ENCODE results near the gene RND1.
A peak's percentile ranks its signal among the peaks of the same experiment; 100 is the strongest.
"Not testable (repeated sequence)": the region's sequence is repeated elsewhere in the genome, so short reads cannot be mapped to it uniquely, and the experiment has no call there.

Gene RND1

GRCh38 chr12:48857278-48857994, 8.2 kb downstream of the RND1 start:
- H3K36me3 Mint-ChIP-seq: peaks cover 19% of the 10 kb centered on the region
- H3K4me1 Mint-ChIP-seq: peaks cover 21% of the 10 kb centered on the region
- peak; percentile 17 for ATAC-seq
- H3K9me3 Mint-ChIP-seq: no peaks in the 10 kb centered on the region
- no peak overlapping the region for H3K4me3 Mint-ChIP-seq
- no peak overlapping the region for H3K27ac Mint-ChIP-seq
- no peaks in the 10 kb centered on the region for H3K27me3 Mint-ChIP-seq

DNA sequence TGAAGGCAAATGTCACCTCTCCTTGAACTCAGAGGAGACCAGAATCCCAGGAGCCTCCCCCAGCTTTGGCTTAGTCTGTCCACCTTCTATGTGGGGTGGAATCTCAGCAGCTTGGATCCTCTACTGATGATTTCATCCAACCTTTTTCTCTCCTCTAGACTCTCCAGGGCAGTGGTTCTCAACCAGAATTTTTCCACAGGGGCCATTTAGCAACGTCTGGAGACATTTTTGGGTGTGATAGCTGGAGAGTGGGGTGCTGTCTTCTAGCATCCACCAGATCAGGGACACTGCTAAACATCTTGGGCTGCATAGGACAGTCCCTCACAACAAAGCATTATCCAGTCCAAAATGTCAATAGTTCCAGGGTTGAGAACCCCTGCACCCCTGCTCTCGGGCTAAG, 9.3 kb downstream of the RND1 start:
- Mint-ChIP-seq H3K27ac (no peak overlapping the region), H3K27me3 (no peaks in the 10 kb centered on the region), H3K4me1 (peaks cover 21% of the 10 kb centered on the region), H3K4me3 (no peak overlapping the region), H3K36me3 (peaks cover 15% of the 10 kb centered on the region), H3K9me3 (no peaks in the 10 kb centered on the region)
- no peak for ATAC-seq

DNA sequence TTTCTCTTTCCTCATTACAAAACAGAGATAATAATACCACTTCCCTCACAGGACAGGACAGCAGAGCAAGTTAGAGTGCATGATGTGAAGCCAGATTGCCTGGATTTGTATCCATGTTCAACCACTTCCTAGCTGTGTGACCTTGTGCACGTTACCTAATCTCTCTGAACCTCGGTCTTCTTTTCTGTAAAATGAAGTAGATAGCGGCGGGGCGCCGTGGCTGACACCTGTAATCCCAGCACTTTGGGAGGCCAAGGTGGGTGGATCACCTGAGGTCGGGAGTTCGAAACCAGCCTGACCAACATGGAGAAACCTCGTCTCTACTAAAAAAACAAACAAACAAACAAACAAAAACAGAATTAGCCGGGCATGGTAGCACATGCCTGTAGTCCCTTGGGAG, 10.7 kb downstream of the RND1 start:
- not testable (repeated sequence) for H3K27ac Mint-ChIP-seq, H3K27me3 Mint-ChIP-seq
- peaks cover 36% of the 10 kb centered on the region for H3K4me1 Mint-ChIP-seq

DNA sequence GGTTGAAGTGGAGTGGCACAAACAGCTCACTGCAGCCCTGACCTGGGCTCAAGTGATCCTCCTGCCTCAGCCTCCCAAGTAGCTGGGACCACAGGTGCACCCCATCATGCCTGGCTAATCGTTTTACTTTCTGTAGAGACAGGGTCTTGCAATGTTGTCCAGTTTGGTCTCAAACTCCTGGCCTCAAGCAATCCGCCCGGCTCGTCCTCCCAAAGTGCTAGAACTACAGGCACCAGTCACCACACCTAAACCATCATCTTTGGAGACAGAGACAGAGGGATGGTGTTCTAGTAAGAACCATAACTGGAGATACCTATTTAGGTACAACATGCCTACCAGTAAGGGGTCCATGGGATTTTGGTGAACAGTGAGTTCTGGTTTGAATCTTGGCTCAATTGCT, 11.2 kb downstream of the RND1 start:
- no peak overlapping the region for H3K27ac Mint-ChIP-seq
- no peaks in the 10 kb centered on the region for H3K27me3 Mint-ChIP-seq
- no peak for ATAC-seq
- no peak overlapping the region for H3K4me3 Mint-ChIP-seq
- peaks cover 20% of the 10 kb centered on the region for H3K36me3 Mint-ChIP-seq
- no peaks in the 10 kb centered on the region for H3K9me3 Mint-ChIP-seq
- H3K4me1 Mint-ChIP-seq: peaks cover 40% of the 10 kb centered on the region

More for the DNA sequence above, 10.7 kb downstream of the RND1 start:
- not testable (repeated sequence) for ATAC-seq, H3K4me3 Mint-ChIP-seq, H3K9me3 Mint-ChIP-seq
- H3K36me3 Mint-ChIP-seq: peaks cover 15% of the 10 kb centered on the region

GRCh38 chr12:48852734-48853688, 12.7 kb downstream of the RND1 start:
- peak; percentile 68 for ATAC-seq

GRCh38 chr12:48851883-48852733, 13.6 kb downstream of the RND1 start, which contains the start of gene DDX23:
DDX23 (minus strand) TSS chr12:48852163; CDS start chr12:48845782, 6,381 bp downstream.
- H3K27me3 Mint-ChIP-seq: no peaks in the 10 kb centered on the region
- peaks cover 28% of the 10 kb centered on the region for H3K36me3 Mint-ChIP-seq
- peaks cover 41% of the 10 kb centered on the region for H3K4me1 Mint-ChIP-seq
- peak; percentile 99 for ATAC-seq
- peak within 1 kb of the TSS; percentile 99 for H3K27ac Mint-ChIP-seq
- no peaks in the 10 kb centered on the region for H3K9me3 Mint-ChIP-seq
- H3K4me3 Mint-ChIP-seq: peak within 1 kb of the TSS; percentile 99

More at GRCh38 chr12:48852734-48853688, 12.7 kb downstream of the RND1 start:
- Mint-ChIP-seq H3K36me3 (peaks cover 25% of the 10 kb centered on the region), H3K27ac (peak overlapping the region; percentile 99), H3K9me3 (no peaks in the 10 kb centered on the region), H3K4me1 (peaks cover 42% of the 10 kb centered on the region), H3K4me3 (peak overlapping the region; percentile 99), H3K27me3 (no peaks in the 10 kb centered on the region)

DNA sequence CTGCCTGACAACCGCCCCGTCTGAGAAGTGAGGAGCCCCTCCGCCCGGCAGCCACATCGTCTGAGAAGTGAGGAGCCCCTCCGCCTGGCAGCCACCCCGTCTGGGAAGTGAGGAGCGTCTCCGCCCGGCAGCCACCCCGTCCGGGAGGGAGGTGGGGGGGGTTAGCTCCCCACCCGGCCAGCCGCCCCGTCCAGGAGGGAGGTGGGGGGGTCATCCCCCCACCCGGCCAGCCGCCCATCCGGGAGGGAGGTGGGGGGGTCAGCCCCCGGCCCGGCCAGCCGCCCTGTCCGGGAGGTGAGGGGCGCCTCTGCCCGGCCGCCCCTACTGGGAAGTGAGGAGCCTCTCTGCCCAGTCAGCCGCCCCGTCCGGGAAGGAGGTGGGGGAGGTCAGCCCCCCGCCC, 23.6 kb downstream of the RND1 start:
- H3K36me3 Mint-ChIP-seq: peaks cover 55% of the 10 kb centered on the region
- not testable (repeated sequence) for ATAC-seq, H3K27me3 Mint-ChIP-seq, H3K4me1 Mint-ChIP-seq, H3K27ac Mint-ChIP-seq, H3K9me3 Mint-ChIP-seq, H3K4me3 Mint-ChIP-seq

DNA sequence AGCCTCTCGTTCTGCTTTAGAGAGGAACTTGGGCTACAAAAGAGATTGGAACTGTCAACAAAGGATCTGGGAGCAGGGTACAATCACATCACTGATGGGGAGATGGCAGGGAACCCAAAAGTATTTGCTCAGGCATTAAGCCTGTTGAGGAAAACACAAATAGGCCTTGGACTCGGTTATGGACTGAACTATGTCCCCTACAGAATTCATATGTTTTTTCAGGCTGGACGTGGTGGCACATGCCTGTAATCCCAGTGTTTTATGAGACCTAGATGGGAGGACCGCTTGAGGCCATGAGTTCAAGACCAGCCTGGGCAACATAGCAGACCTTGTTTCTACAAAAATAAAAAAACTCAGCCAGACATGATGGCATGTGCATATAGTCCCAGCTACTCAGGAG, 27.6 kb downstream of the RND1 start:
- Mint-ChIP-seq H3K27ac (no peak overlapping the region), H3K4me3 (no peak overlapping the region), H3K36me3 (peaks cover 67% of the 10 kb centered on the region), H3K27me3 (no peaks in the 10 kb centered on the region), H3K4me1 (no peaks in the 10 kb centered on the region), H3K9me3 (no peaks in the 10 kb centered on the region)
- ATAC-seq: no peak

DNA sequence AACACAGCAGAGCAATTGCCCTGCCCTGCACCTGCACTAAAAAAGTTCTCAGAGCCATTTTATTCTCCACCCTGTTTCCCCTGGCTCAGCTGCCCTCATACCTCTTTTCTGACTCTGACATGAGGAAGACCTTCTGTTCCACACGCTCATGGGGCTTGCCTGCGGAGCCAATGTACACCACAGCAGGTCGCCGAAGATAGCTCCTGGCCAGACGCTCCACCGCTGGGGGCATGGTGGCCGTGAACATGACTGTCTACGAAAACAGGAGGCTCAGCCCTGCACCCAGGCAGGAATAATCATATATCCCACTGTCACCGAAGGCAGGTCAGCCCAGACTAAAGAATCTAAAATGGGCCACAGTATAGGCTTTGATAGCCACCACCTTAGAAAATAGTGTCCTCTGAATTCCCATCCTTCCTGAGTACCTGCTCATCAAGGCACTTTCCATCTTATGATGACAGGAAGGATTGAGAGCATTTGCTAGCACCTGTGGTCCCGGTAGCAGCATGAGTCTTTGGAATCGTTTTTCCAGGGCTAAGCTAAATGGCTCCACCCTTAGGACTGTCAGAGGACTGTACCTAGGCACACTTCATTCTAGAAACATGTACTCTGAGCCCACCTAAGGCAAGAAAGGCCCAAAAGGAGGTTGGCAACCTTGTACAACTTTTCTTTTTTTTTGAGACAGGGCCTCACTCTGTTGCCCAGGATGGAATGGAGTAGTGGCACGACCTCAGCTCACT, 33.2 kb downstream of the RND1 start:
- Mint-ChIP-seq H3K27ac (no peak overlapping the region), H3K4me1 (no peaks in the 10 kb centered on the region), H3K9me3 (no peaks in the 10 kb centered on the region), H3K27me3 (no peaks in the 10 kb centered on the region), H3K4me3 (no peak overlapping the region), H3K36me3 (peaks cover 71% of the 10 kb centered on the region)
- ATAC-seq: no peak

- Mint-ChIP-seq H3K36me3 (peaks cover 59% of the 10 kb centered on the region), H3K4me1 (no peaks in the 10 kb centered on the region), H3K9me3 (no peaks in the 10 kb centered on the region), H3K27me3 (no peaks in the 10 kb centered on the region), H3K4me3 (no peak overlapping the region), H3K27ac (no peak overlapping the region)
- ATAC-seq: no peak
Measured at GRCh38 chr12:48831257-48831656, 34.4 kb downstream of the RND1 start.

DNA sequence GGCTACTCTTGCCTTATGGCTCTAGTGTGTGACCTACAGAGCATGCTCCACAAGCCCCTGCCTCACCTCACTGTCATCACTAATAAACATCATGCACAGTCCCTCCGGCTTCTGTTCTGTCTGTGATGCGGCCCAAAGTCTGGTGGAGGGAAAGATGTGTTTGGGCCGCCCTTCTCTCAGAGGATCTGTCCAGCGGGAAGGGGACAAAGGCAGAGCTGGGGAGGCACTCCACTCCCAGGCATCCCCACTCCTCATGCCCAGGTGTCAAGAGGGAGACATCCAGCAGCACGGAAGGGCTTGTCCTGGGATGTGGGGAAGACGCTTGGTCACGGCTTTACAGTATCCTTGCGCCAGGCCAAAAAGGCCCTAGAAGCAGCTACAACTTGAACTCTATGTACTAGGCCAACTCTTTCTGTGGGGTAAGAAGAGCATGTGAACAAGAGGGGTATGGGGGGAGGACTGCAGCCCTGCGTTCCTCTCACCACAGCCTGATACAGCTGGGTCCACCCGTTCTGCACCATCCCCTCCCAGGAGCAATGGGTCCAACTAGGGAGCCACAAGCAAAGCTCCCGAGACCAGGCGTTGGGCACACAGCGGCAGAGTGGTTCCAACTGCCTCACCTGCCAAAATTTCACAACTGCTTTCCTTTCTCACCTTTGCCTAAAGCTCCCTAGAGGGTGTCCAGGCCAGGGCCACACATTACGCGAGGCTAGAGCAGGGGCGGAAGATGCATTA, 36.7 kb downstream of the RND1 start:
- no peak for ATAC-seq
- Mint-ChIP-seq H3K4me1 (peaks cover 7% of the 10 kb centered on the region), H3K9me3 (no peaks in the 10 kb centered on the region), H3K27me3 (no peaks in the 10 kb centered on the region), H3K27ac (no peak overlapping the region), H3K36me3 (peaks cover 43% of the 10 kb centered on the region), H3K4me3 (no peak overlapping the region)

DNA sequence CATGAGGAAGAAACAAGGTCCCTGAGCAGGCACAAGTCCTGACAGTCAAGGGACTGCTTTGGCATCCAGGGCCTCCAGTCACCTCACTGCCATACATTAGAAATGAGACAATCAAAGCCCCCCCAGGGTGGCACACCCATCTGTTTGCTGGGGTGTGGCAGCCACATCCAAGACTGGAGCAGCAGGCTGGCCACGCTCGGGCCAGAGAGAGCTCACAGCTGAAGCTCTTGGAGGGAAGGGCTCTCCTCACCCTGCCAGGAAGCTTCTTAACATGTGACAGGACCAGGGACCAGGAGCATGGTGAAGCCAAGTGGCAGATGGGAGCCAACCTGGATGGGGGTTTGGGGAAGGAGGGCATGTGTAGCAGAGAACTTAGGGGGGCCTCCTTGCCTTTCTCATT, 37.4 kb downstream of the RND1 start:
- Mint-ChIP-seq H3K36me3 (peaks cover 40% of the 10 kb centered on the region), H3K4me1 (peaks cover 8% of the 10 kb centered on the region), H3K27me3 (no peaks in the 10 kb centered on the region), H3K27ac (no peak overlapping the region), H3K9me3 (no peaks in the 10 kb centered on the region), H3K4me3 (no peak overlapping the region)
- no peak for ATAC-seq

GRCh38 chr12:48827513-48828096, 38.1 kb downstream of the RND1 start:
- Mint-ChIP-seq H3K4me1 (peaks cover 8% of the 10 kb centered on the region), H3K36me3 (peaks cover 36% of the 10 kb centered on the region), H3K27me3 (no peaks in the 10 kb centered on the region), H3K9me3 (no peaks in the 10 kb centered on the region), H3K27ac (no peak overlapping the region), H3K4me3 (no peak overlapping the region)
- ATAC-seq: no peak

Data from stimulated activated memory B cell treated with anti-CD40 and anti-IgM and Interleukin-4, amounts not matched to agents 10 μg/mL and 1 μg/mL and 100 μg/mL, for 72 hours (primary cell).